ENCODE data around the gene FXYD4. TPM values are rescaled to one million over a fixed set of nuclear protein-coding genes. Genes with fewer than 3 reads are reported as not detected.
A peak's percentile ranks its signal among the peaks of the same experiment; 100 is the strongest.

FXYD4 gene
- total and polyA plus RNA-seq, 2 of the 8 experiments (the other 6 are each of a cell fraction or from before 2014, with no cell fraction given), result not detected

GRCh38 chr10:43340101-43340500, 31.3 kb upstream of the FXYD4 start:
- H2BK20ac ChIP-seq (ENCODE audit: low read length), result peak overlapping the region; percentile 86

More at GRCh38 chr10:43340101-43340500, 31.3 kb upstream of the FXYD4 start:
- no peaks in the 10 kb centered on the region for H3K23me2 ChIP-seq (ENCODE audit: low read depth, low read length)
- H2BK120ac ChIP-seq (replicated peaks; ENCODE audit: low read depth, low read length), result no peak overlapping the region
- no peak overlapping the region for H3K27ac ChIP-seq (ENCODE audit: low read depth, low read length)
- no peak overlapping the region for H2BK5ac ChIP-seq (ENCODE audit: low read depth, low read length)
- no peak overlapping the region for H3K4ac ChIP-seq (replicated peaks; ENCODE audit: insufficient read length, low read depth, low read length)
- H3K9me3 ChIP-seq (ENCODE audit: insufficient read depth in 2 of 2, low read depth in 1 of 2, low read length in 1 of 2), result no peaks in the 10 kb centered on the region
- H3K23ac ChIP-seq (ENCODE audit: insufficient read length), result no peak overlapping the region
- ChIA-PET CTCF (ENCODE audit: partially characterized antibody) (interaction anchor here (0.6 to 3.2 kb wide), 8 partner anchors 9 to 123 kb away, joined by 3 to 17 read pairs (median 3); no protein-coding TSS in a partner anchor), POLR2A (ENCODE audit: partially characterized antibody) (no interaction called here)
- H3K27me3 ChIP-seq (replicated peaks in 1 of 4; ENCODE audit: control insufficient read depth in 3 of 4, extremely low read depth in 1 of 4, insufficient read depth in 3 of 4, low read length in 3 of 4), result no peaks in the 10 kb centered on the region
- TF ChIP-seq CHD1 (IDR thresholded peaks at IDR 0.05; ENCODE audit: low read depth, low read length) (no peak), NRF1 (IDR thresholded peaks at IDR 0.05; ENCODE audit: low read depth, low read length) (no peak), E2F6 (IDR thresholded peaks at IDR 0.05) (peak; percentile 30; the same call in 1 of the 2 replicates)
- DNase-seq (ENCODE audit: low read depth in 1 of 2, low spot score in 2 of 2) (no peak), FAIRE-seq (no peak)
- peaks cover 4 to 11% (median 7%) of the 10 kb centered on the region in 4 experiments for H3K4me1 ChIP-seq (replicated peaks in 1 of 4; ENCODE audit: control insufficient read depth in 3 of 4, insufficient read depth in 4 of 4, low read length in 3 of 4)
- WGBS, 2 experiments (ENCODE audit: extremely low coverage in 1 of 2, insufficient coverage in 1 of 2, insufficient read length in 1 of 2, insufficient replicate concordance in 2 of 2, low coverage in 1 of 2, low lambda C conversion rate in 2 of 2, missing lambda C conversion rate in 1 of 2), result 90% methylated on average over 6 of the region's 6 CpGs; no CpG with 5 or more reads in 1 of the 2 experiments
- H3K36me3 ChIP-seq (ENCODE audit: control insufficient read depth in 2 of 4, insufficient read depth in 4 of 4, low read length in 3 of 4), result no peaks in the 10 kb centered on the region
- no peak overlapping the region for H3K9ac ChIP-seq (replicated peaks in 1 of 4; ENCODE audit: extremely low read depth in 1 of 4, low read depth in 3 of 4, low read length in 3 of 4)
- H4K5ac ChIP-seq (ENCODE audit: insufficient read length, low read depth, low read length), result no peak overlapping the region
- no peak overlapping the region for H4K8ac ChIP-seq (ENCODE audit: extremely low read depth, insufficient read depth, low read length)
- peak overlapping the region; percentile 87; the same call in 1 of the 2 replicates for H2BK12ac ChIP-seq (ENCODE audit: low read depth, low read length)
- H3K56ac ChIP-seq (replicated peaks; ENCODE audit: insufficient read length, low read depth, low read length), result no peak overlapping the region
- H3K4me2 ChIP-seq (ENCODE audit: insufficient read depth in 1 of 2, low read depth in 2 of 2, low read length in 2 of 2), result no peak overlapping the region
- H3K14ac ChIP-seq (ENCODE audit: insufficient read length), result no peak overlapping the region
- H3K79me1 ChIP-seq (ENCODE audit: low read depth, low read length), result no peaks in the 10 kb centered on the region
- no peak overlapping the region for H4K91ac ChIP-seq (replicated peaks; ENCODE audit: insufficient read length, low read length)
- no peak overlapping the region for H2AFZ ChIP-seq (ENCODE audit: low read length)
- no peak overlapping the region for H3K4me3 ChIP-seq (ENCODE audit: extremely low read depth in 1 of 4, insufficient read depth in 2 of 4, low read depth in 3 of 4, low read length in 4 of 4)
- no peaks in the 10 kb centered on the region for H4K20me1 ChIP-seq (replicated peaks in 1 of 2; ENCODE audit: control insufficient read depth in 1 of 2, insufficient read depth in 2 of 2, low read length in 2 of 2)
- H2BK15ac ChIP-seq (ENCODE audit: low read length), result peak overlapping the region; percentile 88; the same call in 1 of the 2 replicates
- H3K18ac ChIP-seq (ENCODE audit: extremely low read depth, low read length), result no peak overlapping the region
- H3K79me2 ChIP-seq (ENCODE audit: control insufficient read depth in 1 of 2, insufficient read depth in 2 of 2, low read length in 2 of 2), result no peaks in the 10 kb centered on the region
- H2AK5ac ChIP-seq (ENCODE audit: low read depth, low read length), result 0 out of 2 replicates have a peak overlapping the region, but pooled peaks have one; percentile 48

Measured in H1 (cell line).